ENCODE measurements around the gene CPT1C. TPM values are rescaled to one million over a fixed set of nuclear protein-coding genes. Genes with fewer than 3 reads are reported as not detected.

CPT1C gene
- 0.90 and 2.5 TPM in 2 replicates for total RNA-seq (2014; rRNA removed)
- polyA plus RNA-seq (2012): 2.3 TPM

- DNase-seq (ENCODE audit: low read depth): peak; percentile 58
These were observed at the start of gene CPT1C for GRCh38 chr19:49690656-49691242. CPT1C (plus strand) TSS chr19:49691116; CDS start chr19:49692253, 1,137 bp downstream.

GRCh38 chr19:49641688-49642491 is 49.0 kb upstream of the CPT1C start, which contains the start of gene SCAF1:
SCAF1 (plus strand) TSS chr19:49642209; CDS start chr19:49645027, 2,818 bp downstream.
- peak; percentile 99 for DNase-seq (ENCODE audit: low read depth)

GRCh38 chr19:49642492-49643035 is 48.4 kb upstream of the CPT1C start:
- DNase-seq (ENCODE audit: low read depth): no peak

- no peak for DNase-seq (ENCODE audit: low read depth)
These were observed 47.5 kb upstream of the CPT1C start for GRCh38 chr19:49643466-49643865.

GRCh38 chr19:49645592-49645991 is 45.3 kb upstream of the CPT1C start:
- DNase-seq (ENCODE audit: low read depth): no peak

GRCh38 chr19:49645995-49646394 is 44.9 kb upstream of the CPT1C start:
- no peak for DNase-seq (ENCODE audit: low read depth)

GRCh38 chr19:49646586-49646985 is 44.3 kb upstream of the CPT1C start:
- DNase-seq (ENCODE audit: low read depth): no peak

GRCh38 chr19:49651029-49651819 is 39.7 kb upstream of the CPT1C start:
- no peak for DNase-seq (ENCODE audit: low read depth)

GRCh38 chr19:49651820-49652550 is 38.9 kb upstream of the CPT1C start:
- DNase-seq (ENCODE audit: low read depth): no peak

GRCh38 chr19:49652551-49653465 is 38.1 kb upstream of the CPT1C start:
- DNase-seq (ENCODE audit: low read depth): no peak

- DNase-seq (ENCODE audit: low read depth): no peak
These were observed 37.5 kb upstream of the CPT1C start for GRCh38 chr19:49653466-49653806.

GRCh38 chr19:49654581-49654980 is 36.3 kb upstream of the CPT1C start:
- DNase-seq (ENCODE audit: low read depth): no peak

- DNase-seq (ENCODE audit: low read depth): no peak
These were observed 35.1 kb upstream of the CPT1C start for GRCh38 chr19:49655570-49656455.

- DNase-seq (ENCODE audit: low read depth): no peak
These were observed 34.3 kb upstream of the CPT1C start for GRCh38 chr19:49656456-49657109.

- no peak for DNase-seq (ENCODE audit: low read depth)
These were observed 33.3 kb upstream of the CPT1C start for GRCh38 chr19:49657493-49658138.

- no peak for DNase-seq (ENCODE audit: low read depth)
These were observed 32.8 kb upstream of the CPT1C start for GRCh38 chr19:49658139-49658517.

- no peak for DNase-seq (ENCODE audit: low read depth)
These were observed 32.1 kb upstream of the CPT1C start for GRCh38 chr19:49658566-49659442.

Data from LHCN-M2 (cell line).